ENCODE measurements around the gene TUBB4B. TPM values are rescaled to one million over a fixed set of nuclear protein-coding genes. Genes with fewer than 3 reads are reported as not detected.
A peak's percentile ranks its signal among the peaks of the same experiment; 100 is the strongest.

TUBB4B gene
- total RNA-seq, 1 donor from 2014 or later: 134 TPM

- H3K36me3 Mint-ChIP-seq (ENCODE audit: low read depth, unreplicated experiment): no peaks in the 10 kb centered on the region
- H3K4me1 Mint-ChIP-seq (ENCODE audit: unreplicated experiment): no peaks in the 10 kb centered on the region
- H3K27ac Mint-ChIP-seq (ENCODE audit: unreplicated experiment): no peak overlapping the region
- peak overlapping the region; percentile 82 for H3K4me3 Mint-ChIP-seq (ENCODE audit: unreplicated experiment)
- no peak for TF ChIP-seq CTCF (IDR thresholded peaks at IDR 0.05; ENCODE audit: unreplicated experiment)
- peak; percentile 94 for DNase-seq (ENCODE audit: low spot score)
- H3K9me3 Mint-ChIP-seq (ENCODE audit: unreplicated experiment): no peaks in the 10 kb centered on the region
- H3K27me3 Mint-ChIP-seq (ENCODE audit: unreplicated experiment): peaks cover 11% of the 10 kb centered on the region
Measured at GRCh38 chr9:137223078-137223970, 17.8 kb upstream of the TUBB4B start.

- DNase-seq (ENCODE audit: low spot score): no peak
Measured at GRCh38 chr9:137224830-137225694, 16.0 kb upstream of the TUBB4B start, which contains the start of gene CYSRT1. TSS of gene CYSRT1 (plus strand) at chr9:137225174. CDS start at chr9:137225622, 448 bp downstream.

GRCh38 chr9:137225699-137226331 is 15.3 kb upstream of the TUBB4B start:
- no peaks in the 10 kb centered on the region for H3K9me3 Mint-ChIP-seq (ENCODE audit: unreplicated experiment)
- no peak for TF ChIP-seq CTCF (IDR thresholded peaks at IDR 0.05; ENCODE audit: unreplicated experiment)
- no peak for DNase-seq (ENCODE audit: low spot score)
- H3K36me3 Mint-ChIP-seq (ENCODE audit: low read depth, unreplicated experiment): no peaks in the 10 kb centered on the region
- H3K27ac Mint-ChIP-seq (ENCODE audit: unreplicated experiment): no peak overlapping the region
- H3K4me3 Mint-ChIP-seq (ENCODE audit: unreplicated experiment): no peak overlapping the region
- no peaks in the 10 kb centered on the region for H3K4me1 Mint-ChIP-seq (ENCODE audit: unreplicated experiment)
- H3K27me3 Mint-ChIP-seq (ENCODE audit: unreplicated experiment): peaks cover 9% of the 10 kb centered on the region

More at GRCh38 chr9:137224830-137225694, 16.0 kb upstream of the TUBB4B start, which contains the start of gene CYSRT1:
- Mint-ChIP-seq H3K27ac (ENCODE audit: unreplicated experiment) (no peak within 1 kb of the TSS), H3K9me3 (ENCODE audit: unreplicated experiment) (no peaks in the 10 kb centered on the region), H3K36me3 (ENCODE audit: low read depth, unreplicated experiment) (no peaks in the 10 kb centered on the region), H3K4me3 (ENCODE audit: unreplicated experiment) (peak within 1 kb of the TSS; percentile 71), H3K27me3 (ENCODE audit: unreplicated experiment) (peaks cover 11% of the 10 kb centered on the region), H3K4me1 (ENCODE audit: unreplicated experiment) (no peaks in the 10 kb centered on the region)
- TF ChIP-seq CTCF (IDR thresholded peaks at IDR 0.05; ENCODE audit: unreplicated experiment): no peak

- Mint-ChIP-seq H3K27ac (ENCODE audit: unreplicated experiment) (no peak overlapping the region), H3K4me3 (ENCODE audit: unreplicated experiment) (no peak overlapping the region), H3K36me3 (ENCODE audit: low read depth, unreplicated experiment) (no peaks in the 10 kb centered on the region)
Measured at GRCh38 chr9:137226338-137227053, 14.6 kb upstream of the TUBB4B start.

More at GRCh38 chr9:137226338-137227053, 14.6 kb upstream of the TUBB4B start:
- Mint-ChIP-seq H3K9me3 (ENCODE audit: unreplicated experiment) (no peaks in the 10 kb centered on the region), H3K27me3 (ENCODE audit: unreplicated experiment) (peaks cover 7% of the 10 kb centered on the region), H3K4me1 (ENCODE audit: unreplicated experiment) (no peaks in the 10 kb centered on the region)
- DNase-seq (ENCODE audit: low spot score): no peak
- no peak for TF ChIP-seq CTCF (IDR thresholded peaks at IDR 0.05; ENCODE audit: unreplicated experiment)

Data from endothelial cell (in vitro differentiated cells).